SK-N-MC (cell line): ENCODE measurements around the gene NCF2.

Source experiments
- EZH2 ChIP-seq: fragments of 200-600 bp; sonication (generic); IDR thresholded peaks from one replicate; pipeline ENCODE4 v1.6.1; 2017; ENCODE audit warnings: antibody characterized with exemption
- FOXP2 ChIP-seq: optimal IDR thresholded peaks from 2 replicates; pipeline ENCODE3; 2011; ENCODE audit warnings: mild to moderate bottlenecking, moderate library complexity; ENCODE audit not compliant: insufficient read depth; ENCODE audit errors: extremely low read length, control extremely low read depth
- POLR2AphosphoS5 ChIP-seq: IDR thresholded peaks from 2 replicates; pipeline ENCODE4 v1.6.1; 2012; ENCODE audit warnings: mild to moderate bottlenecking, low read depth, low read length, borderline replicate concordance

DNA sequence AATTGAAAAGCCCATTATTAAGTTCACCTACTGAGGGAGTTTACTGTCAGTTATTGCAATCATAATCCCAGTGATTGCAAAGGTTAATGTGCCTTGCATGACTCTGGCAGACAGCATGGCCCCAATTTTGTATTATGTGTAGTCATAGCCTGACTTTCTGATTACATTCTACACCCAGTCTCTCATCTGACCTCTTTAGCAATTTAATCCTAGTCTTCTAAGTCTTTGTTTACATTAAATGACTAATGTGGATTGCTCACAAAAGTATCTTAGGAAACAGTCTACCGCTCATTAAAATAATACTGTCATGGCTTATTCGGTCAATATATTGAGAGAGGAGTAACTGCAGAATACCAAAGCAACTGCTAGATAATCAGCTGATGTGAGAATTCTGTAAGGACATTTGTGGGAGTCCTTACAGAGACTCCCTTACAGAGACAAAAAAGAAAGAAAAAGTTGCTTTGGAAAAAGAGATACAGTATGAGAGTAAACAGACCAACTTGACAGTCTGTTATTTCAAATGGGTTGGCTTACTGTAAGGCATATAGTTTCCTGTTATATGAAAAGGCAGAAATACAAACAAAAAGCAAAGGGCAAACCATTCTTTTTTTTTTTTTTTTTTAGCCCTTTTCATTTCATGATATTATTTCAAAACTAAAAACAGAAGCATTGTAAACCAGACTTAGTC is 75.1 kb downstream of the NCF2 start:
- no peak for TF ChIP-seq POLR2AphosphoS5
- TF ChIP-seq EZH2: no peak
- no peak for TF ChIP-seq FOXP2
